NK-92 (cell line): ENCODE measurements around the gene CHST6.
"Not testable (repeated sequence)": the region's sequence is repeated elsewhere in the genome, so short reads cannot be mapped to it uniquely, and the experiment has no call there.

Source experiments
- DNase-seq: peaks from one replicate; lab custom pipeline; 2025; ENCODE audit not compliant: unreplicated experiment; lab: John Stamatoyannopoulos, UW

The CHST6 gene

DNA sequence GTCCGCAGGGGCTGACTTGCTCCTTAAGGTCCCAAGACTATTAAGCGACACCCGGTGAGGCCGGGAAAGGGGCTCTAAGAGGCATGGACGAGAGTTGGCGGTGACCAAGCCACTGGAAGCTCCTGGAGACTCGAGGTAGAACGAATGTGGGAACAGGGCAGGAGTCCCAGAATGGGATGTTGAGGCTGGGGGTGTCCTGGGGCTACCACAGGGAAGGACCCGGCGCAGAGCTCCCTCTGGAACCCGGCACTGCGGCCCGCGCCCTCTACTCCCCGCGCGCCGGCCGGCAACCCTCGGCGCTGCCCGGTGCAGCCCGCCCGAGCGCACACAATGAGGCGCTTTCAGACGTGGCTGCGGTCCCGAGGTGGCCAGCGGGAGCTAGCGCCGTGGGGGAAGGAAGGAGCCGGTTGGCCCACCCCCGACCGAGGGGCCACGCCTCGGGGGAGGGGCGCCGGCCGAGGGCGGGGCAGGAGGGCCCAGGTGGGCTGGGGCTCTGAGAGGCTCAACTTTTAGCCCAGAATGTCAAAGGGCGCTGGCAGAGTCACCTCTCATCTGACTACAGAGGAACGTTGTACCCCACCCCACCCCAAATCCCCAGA is at the start of gene CHST6:
TSS of gene CHST6 (minus strand) at position 366 of the 599 bp plus-strand sequence. CDS start 15,613 bp downstream, outside the sequence.
- no peak for DNase-seq

DNA sequence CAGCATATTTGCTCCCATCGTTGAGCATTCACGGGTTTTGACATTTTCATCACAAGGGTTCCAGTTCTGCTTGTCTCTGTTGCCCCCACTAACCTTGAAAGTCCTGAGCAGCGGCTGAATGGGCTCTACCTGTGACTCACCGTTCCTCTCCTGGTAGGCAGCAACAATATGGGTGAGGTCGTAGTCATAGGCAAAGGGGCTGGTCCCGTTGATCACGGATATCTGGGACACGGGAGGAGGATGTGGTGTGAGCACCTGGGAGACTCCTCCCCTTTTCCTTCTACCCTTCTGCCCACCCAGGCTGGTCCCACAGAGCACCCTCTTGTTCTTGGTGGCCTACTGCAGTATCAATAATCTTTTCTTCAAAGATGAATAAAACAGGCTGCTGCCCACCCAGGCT is 47.2 kb upstream of the CHST6 start:
- not testable (repeated sequence) for DNase-seq

DNA sequence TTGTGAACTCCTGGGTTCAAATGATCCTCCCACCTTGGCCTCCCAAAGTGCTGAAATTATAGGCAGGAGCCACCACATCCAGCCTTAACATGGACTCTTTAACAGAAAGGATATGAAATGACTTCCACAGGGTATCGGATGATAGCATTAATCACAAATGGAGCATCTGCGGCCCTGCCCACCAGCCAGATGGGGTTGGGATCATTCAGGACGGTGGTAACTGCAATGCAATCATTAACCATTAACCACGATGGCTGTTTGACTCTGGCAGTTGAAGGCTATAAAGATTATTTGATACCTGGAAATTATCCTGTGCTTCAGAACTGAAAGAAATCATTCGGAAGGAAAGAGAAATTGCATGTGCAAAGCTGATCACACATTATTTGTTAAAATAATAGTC is 46.0 kb upstream of the CHST6 start:
- no peak for DNase-seq

DNA sequence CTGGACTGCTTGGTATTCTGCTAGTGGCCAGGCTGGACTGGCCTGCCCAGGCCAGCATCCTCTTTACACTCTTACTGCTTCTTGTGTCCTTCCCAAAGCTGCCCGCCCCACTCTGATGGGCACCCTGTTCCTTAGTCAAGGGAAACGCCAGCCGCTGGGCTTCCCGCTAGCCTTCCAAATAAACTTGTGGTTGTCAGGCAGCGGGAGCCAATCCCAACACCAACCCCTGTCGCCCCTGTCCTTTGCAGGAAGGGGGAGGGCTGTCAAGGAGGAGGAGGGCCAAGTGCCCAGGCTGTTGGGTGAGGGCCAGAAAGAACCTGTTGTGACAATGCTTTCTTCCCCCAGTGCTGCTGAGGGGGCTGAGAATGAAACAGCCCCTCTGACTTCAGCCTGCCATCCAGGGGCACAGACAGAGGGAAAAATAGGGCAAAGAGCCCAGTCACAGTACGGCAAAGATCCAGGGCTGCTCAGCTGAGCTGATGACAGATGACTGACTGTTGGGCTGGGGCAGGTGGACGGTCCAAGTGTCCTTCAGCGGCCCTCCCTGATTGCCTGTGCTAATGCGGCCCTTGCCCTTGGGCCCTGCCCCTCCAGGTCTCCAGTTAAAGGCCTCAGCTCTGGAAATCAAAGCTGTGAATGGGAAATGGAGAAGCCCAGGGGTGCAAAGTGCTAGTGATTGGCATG is 43.8 kb upstream of the CHST6 start:
- not testable (repeated sequence) for DNase-seq

DNA sequence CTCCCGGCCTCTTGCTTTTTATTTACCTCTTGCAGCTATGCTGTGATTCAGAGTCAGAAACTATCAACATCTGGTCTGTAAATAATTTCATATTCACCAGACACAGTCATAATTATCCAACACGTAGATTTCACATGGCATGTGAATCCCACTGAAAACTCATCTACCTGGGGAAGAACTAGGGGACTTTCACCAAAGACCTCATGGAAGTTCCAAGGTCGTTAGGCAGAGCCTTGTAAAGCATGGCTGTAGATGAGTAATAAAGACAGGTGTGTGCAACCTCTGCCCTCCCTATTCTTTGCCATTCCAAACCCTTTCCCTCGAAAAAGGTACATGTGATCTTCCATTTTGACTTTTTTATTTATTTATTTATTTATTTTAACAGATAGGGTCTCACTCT is 42.5 kb upstream of the CHST6 start:
- DNase-seq, result no peak

DNA sequence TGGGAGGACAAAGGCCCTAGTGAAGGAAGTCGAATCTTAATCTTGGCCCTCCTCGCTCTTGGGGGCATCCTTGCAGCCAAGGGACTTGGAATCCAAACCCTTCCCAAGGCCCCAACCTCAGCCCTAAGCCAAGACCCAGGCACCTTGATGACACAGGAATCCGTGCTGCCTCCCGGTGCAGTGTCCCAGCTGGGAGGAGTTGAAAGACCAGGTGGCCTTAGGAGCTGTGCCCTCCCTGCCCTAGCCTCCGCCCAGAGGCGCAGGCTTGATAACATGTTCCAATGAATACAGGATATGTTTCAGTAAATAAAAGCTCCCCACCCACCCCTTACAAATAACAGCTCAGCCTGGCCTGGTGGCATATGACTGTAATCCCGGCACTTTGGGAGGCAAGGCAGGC is 40.7 kb upstream of the CHST6 start, which contains the start of gene CHST5:
TSS of gene CHST5 (minus strand) at position 208 of the 400 bp plus-strand sequence. CDS start 5,724 bp downstream, outside the sequence.
- DNase-seq, result no peak

DNA sequence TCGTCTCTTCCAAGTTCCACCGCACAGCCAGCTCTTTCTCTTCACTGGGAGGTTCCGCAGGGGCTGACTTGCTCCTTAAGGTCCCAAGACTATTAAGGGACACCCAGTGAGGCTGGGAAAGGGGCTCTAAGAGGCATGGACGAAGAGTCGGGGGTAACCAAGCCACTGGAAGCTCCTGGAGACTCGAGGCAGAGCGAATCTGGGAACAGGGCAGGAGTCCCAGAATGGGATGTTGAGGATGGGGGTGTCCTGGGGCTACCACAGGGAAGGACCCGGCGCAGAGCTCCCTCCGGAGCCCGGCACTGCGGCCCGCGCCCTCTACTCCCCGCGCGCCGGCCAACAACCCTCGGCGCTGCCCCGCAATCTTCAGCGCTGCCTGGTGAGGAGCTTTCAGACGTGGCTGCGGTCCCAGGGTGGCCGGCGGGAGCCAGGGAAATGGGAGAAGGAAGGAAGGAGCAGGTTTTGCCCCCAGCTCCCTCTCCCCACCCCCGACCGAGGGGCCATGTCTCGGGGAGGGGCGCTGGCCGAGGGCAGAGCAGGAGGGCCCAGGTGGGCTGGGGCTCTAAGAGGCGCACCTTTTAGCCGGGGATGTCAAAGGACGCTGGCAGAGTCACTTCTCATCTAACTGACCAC is 40.1 kb upstream of the CHST6 start:
- DNase-seq, result no peak

DNA sequence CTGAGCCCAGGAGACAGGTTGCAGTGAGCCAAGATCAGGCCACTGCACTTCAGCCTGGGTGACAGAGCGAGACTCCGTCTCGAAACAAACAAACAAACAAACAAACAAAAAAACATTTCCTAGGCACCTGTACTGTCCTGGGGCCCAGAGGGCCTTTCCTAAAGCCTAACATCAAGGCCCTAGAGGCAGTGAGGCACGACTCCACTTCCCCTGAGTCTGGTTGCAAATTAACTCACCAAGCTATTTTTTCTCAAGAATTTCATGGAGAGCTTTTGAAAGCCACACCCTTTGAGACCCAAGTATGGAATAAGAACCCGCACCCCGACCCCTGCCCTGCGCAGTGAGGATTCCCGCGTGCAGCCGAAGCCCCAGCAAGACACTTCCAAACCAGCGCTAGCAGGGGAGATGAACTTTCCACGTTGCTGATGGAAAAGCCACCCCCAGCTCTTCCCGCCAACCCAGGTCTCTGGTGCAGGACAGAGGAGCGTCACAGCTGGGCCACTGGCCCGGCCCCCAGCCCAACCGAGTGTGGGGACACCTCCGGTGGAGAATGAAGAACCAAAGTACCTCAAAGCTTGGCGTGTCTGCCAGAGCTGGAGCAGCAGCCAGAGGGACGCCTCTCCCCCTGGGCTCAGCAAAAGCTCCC is 39.4 kb upstream of the CHST6 start:
- DNase-seq, result no peak

DNA sequence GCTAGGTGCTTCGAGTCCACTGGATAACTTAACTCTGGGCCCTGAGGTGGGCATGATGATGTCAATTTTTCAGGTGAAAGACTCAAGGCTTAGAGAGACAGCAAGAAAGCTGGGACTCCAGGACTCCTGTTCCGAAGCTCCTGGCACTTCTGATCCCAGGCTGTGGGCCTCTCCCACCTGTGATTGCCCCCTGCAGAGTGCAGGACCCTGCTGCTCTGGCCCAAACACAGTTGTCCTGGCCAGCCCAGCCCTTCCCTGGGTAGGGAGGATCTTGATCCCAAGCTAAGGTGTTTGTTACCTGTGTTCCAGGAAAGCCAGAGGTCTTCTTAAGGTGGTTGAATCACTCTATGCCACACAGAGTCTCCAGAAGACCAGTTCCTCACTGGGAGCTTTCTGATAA is 37.5 kb upstream of the CHST6 start:
- DNase-seq, result no peak

DNA sequence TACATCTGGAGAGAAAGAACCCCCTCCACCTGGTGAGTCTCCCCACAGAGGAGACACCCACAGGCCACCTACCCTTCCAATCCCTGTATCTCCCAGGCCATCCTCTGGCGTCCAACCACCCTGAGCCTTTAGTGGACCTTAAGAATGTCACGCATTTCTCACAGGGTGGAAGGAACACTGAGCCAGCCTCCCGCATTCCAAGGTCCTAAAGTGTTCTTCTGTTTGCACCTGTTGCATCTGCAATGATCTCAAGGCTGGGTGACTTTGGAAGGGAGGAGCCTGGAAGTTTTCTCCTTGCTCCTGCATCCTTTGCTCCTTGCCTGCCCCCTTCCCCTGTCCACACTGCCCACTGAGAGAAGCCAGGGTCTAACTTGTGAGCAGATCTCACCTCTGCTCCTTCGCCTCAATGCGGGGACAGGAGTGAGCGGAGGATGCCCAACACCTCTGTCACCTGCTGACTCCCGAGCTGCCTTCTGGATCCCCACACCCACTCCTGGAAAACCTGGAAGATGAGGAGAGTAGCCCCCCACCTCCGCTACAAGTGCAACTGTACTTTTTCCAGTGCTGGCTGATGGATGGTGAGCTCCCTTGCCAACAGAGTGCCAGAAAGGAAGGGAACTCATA is 37.0 kb upstream of the CHST6 start:
- no peak for DNase-seq

DNA sequence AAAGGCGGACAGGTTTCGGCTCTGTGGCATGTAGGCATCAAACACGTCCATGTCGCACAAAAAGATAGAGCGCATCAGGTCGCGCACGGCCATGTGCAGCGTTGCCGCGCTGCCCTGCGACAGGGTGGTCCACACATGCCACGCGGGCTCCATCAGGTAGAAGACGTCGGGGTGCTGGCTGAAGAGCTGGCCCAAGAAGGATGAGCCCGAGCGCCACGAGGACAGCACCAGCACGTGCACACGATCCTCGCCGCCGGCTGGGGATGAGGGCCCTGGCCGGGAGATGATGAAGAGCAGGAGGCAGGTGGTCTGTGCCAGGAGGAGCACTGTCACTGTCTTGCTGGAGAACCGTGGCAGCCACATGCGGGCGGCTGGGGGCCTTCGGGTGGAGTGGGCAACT is 34.7 kb upstream of the CHST6 start:
- no peak for DNase-seq

DNA sequence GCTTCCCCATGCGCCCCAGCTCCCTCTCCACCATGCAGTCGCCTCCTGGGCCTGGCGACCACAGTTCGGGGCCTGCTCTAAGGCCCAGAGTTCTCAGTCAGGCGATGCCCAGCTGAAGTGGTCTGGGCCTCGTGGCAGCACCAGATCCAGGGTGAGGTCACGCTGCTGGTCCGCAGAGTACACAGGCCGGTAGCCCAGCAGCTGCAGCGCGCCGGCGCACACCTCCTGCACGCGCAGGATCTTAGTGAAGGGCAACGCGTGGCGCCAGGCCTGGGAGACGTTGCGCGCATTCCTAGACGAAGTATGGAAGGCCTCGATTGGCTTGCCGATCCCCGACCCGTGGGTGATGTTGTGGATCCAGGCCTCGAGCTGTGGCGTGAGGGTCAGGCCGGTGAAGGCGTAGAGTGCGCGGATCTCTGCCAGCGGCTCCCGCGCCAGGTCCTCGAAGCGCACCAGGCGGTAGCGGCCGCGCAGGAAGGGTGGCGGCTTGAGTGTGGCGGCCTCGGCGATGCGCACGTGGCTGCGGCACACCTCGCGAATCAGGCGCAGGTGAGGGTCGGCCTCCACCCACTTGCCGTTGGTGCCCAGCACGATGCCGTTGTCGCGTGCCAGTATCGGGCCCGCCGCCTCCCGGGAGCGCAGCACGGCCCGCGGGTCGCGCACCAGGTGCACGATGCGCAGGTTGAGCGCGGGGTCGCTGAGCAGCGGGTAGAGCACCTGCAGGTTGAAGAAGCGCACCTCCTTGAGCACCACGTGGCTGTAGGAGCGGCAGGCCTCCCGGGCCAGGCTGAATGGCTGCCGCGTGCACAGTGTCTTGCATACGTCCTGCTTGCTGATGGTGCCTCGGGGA is 34.0 kb upstream of the CHST6 start:
- DNase-seq, result no peak

DNA sequence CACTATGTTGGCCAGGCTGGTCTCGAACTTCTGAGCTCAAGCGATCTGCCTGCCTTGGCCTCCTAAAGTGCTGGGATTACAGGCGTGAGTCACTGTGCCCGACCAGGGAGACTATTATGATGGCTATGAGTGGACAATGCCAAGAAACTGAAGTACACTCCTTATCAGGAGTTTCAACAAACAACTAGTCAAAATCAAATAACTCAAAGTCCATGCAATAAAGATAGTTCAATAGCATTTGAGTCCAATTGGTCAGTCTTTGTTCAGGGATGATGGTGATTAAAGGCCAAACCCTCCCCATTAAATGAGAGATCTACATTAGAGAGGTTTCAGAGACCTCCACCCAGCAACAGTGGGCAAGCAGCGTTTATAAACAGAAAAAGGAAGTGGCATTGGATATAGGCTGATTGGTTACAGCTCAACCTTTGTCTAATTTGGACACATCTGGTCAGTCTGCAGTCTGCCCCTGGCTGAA is 32.6 kb upstream of the CHST6 start:
- no peak for DNase-seq

DNA sequence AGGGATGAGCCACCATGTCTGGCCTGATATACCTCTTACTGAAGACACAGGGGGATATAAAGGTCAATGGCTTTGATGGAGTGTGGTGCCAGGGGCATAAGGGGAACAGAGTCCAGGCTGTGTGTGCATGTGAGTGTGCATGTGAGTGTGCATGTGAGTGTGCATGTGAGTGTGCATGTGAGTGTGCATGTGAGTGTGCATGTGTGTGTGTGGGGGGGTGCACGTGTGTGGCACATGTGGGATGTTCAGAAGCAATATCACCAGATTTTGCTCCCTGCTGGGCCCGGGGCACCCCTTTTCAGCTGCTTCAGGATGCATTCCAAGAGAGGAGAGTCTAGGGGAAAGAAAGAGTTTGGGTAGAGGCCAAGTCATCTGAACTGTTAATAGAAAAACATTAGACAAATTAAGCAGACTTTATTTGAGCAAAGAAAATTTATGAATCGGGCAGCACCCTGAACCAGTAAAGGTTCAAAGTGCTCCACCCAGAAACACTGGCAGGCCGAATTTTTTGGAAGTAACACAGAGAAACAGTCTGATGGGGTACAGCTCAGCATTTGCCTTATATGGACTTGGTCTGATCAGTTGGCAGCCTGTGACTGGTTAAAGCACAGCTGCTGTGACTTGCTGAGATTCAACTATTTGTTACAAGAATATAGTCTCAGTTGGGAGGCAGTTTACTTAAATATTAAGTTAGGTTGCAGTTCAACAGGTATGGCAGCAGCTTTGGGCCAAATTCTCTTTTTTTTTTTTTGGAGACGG is 31.0 kb upstream of the CHST6 start:
- no peak for DNase-seq

DNA sequence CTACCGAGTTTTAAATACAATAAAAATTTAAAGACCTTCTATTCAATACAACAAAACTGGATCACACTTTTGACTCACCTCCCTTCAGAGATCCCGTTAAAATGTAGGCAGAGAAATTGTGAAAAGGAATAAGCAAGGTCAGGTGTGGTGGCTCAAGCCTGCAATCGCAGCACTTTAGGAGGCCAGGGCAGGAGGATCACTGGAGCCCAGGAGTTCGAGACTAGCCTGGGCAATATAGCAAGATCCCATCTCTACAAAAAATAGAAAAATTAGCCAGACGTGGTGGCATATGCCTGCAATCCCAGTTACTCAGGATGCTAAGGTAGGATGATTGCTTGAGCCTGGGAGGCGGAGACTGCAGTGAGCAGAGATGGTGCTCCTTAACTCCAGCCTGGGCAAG is 23.9 kb upstream of the CHST6 start:
- DNase-seq, result no peak

DNA sequence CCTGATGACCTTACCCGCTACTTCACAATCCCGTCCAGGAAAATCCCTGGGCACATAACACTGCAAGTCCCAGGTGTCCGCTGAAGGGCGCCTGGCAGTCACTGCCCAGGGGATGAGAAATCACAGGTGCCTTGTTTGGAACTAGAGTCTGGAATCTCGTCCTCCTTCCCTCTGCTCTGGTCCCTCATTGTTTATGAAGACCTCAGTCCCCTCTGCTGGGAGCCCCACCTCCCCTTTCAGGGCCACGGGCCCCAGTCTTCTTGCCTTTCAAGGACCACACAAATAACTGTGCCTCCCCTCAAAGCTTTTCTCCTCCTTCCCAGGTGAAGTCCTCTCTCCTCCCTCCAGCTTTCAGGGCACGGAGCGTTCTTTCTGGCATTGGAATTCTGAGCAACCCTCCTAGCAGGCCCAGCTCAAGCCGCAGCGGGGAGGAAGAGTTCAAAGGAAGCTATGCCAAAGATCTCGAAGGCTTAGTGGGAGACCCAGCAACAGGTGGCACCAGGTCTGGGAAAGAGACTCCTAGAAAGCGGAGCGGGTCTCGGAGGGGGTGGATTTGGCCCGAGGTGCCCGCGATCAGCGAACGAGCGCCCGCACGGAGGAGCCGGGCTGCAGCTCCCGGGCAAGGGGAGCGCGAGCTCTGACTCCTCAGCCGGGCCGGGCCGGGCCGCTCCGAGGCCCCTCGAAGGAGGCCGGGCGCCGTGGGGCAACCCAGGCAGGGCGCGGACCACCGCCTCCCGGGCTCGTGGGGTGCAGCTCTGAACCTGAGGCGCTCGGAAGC is 21.1 kb upstream of the CHST6 start:
- not testable (repeated sequence) for DNase-seq

DNA sequence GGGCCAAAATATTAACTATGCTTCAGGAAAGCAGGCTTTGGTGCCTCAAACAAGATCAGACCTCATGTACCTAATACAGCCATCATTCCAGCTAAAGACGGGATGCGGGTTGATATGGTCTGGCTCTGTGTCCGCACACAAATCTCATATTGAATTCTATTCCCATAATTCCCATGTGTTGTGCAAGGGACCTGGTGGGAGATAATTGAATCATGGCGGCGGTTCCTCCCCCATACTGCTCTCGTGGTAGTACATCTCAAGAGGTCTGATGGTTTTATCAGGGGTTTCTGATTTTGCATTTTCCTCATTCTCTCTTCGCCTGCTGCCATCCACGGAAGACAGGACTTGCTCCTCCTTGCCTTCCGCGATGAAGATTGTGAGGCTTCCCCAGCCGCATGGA is 19.1 kb upstream of the CHST6 start:
- no peak for DNase-seq

DNA sequence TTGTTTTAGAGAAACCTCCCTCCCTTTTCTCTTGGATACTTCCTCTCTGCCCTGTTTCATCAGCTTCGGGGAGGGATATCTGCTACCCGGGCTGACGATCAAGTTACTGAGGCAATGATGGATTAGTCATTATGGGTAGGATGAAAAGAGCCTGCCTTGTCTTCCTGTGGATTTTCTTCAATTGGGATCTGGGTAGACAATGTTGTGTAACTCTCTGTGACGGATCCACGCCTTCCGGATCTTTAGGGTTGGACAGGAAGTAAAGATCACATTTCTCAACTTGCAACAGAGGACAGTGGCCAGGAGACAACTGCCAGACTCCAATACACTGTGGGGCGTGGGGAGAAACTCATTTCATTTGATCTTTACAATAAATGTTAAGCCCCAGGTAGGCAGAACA is 11.3 kb upstream of the CHST6 start:
- DNase-seq, result no peak

DNA sequence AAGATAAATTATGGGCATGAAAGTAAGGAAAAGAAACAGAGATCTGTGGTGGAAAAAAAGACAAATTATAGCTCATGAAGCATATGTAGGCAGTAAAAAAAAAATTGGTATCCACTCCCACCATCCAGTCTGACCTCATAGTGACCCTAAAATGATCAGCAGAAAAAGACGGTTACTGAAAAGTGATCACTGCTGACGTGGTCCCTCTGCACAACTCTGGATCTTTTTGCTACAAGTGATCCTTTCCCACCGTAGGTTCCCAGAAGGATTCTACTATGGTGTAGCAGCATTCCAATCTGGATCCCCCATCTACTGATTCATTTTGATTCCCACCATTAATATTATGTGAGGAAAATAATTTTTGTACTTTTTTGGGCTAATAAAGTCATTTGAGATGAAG is 10.9 kb upstream of the CHST6 start:
- no peak for DNase-seq
